ENCODE results near the gene COL8A1. TPM values are rescaled to one million over a fixed set of nuclear protein-coding genes. Genes with fewer than 3 reads are reported as not detected.

Gene COL8A1
- total RNA-seq, 2 donors from 2014 or later: 0.10 TPM; not detected in 1

GRCh38 chr3:99665017-99665416 is 26.6 kb downstream of the COL8A1 start:
- Mint-ChIP-seq H3K4me3 (no peak overlapping the region), H3K4me1 (ENCODE audit: low read depth) (no peaks in the 10 kb centered on the region), H3K27me3 (ENCODE audit: low read depth) (no peaks in the 10 kb centered on the region), H3K36me3 (ENCODE audit: insufficient read depth in 2 of 2) (no peaks in the 10 kb centered on the region), H3K9me3 (no peaks in the 10 kb centered on the region), H3K27ac (no peak overlapping the region)
- no peak for DNase-seq
- no peak for ATAC-seq (replicated peaks in 1 of 2)

DNA sequence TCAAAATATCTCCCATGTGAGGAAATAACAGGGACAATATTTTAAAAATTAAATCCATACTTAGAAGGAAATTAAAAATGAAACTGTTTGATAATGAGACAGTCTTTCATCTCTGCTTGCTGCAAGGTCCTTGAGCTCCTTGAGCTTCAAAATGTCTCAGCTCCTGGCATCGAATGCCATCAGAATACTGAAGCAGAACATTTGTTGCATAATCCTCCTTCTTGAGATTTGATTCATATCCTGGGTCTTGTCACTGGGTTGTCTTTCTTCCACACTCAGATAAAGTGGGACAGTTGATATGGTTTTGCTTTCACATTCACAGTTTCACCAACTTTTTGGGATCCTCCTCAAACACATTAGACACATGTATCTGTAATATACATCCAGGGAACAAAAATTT is 27.8 kb downstream of the COL8A1 start:
- no peak for DNase-seq
- Mint-ChIP-seq H3K27me3 (ENCODE audit: low read depth) (no peaks in the 10 kb centered on the region), H3K9me3 (no peaks in the 10 kb centered on the region), H3K4me3 (no peak overlapping the region), H3K36me3 (ENCODE audit: insufficient read depth in 2 of 2) (no peaks in the 10 kb centered on the region), H3K27ac (no peak overlapping the region), H3K4me1 (ENCODE audit: low read depth) (no peaks in the 10 kb centered on the region)
- ATAC-seq (replicated peaks in 1 of 2): no peak

DNA sequence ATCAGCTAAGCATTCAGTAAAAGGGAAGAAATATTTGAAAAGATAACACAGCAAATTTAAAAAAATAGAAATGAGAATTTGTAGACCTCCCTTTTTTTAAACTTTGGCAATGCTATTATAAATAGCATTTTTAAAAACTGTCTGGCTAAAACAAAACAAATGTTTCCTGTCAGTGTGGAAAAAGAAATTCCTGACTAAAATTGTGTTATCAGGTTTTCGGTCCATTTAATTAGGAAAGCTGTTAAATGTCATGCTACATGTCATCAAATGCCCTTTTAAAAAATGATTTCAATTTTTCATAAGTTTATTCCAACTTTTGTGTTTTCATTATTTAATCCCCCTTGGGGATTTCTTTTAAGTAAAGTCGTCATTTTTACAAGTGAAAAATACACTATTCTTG is 29.6 kb downstream of the COL8A1 start:
- ATAC-seq (replicated peaks in 1 of 2): no peak
- no peak overlapping the region for H3K4me3 Mint-ChIP-seq
- H3K27ac Mint-ChIP-seq: no peak overlapping the region
- H3K4me1 Mint-ChIP-seq (ENCODE audit: low read depth): no peaks in the 10 kb centered on the region
- no peak for DNase-seq
- H3K36me3 Mint-ChIP-seq (ENCODE audit: insufficient read depth in 2 of 2): no peaks in the 10 kb centered on the region
- H3K9me3 Mint-ChIP-seq: no peaks in the 10 kb centered on the region
- peaks cover 6% of the 10 kb centered on the region for H3K27me3 Mint-ChIP-seq (ENCODE audit: low read depth)

GRCh38 chr3:99669879-99670555 is 31.6 kb downstream of the COL8A1 start:
- ATAC-seq (replicated peaks in 1 of 2): no peak
- DNase-seq: no peak
- no peaks in the 10 kb centered on the region for H3K9me3 Mint-ChIP-seq
- no peaks in the 10 kb centered on the region for H3K36me3 Mint-ChIP-seq (ENCODE audit: insufficient read depth in 2 of 2)
- no peak overlapping the region for H3K27ac Mint-ChIP-seq
- H3K27me3 Mint-ChIP-seq (ENCODE audit: low read depth): peaks cover 6% of the 10 kb centered on the region
- no peaks in the 10 kb centered on the region for H3K4me1 Mint-ChIP-seq (ENCODE audit: low read depth)
- H3K4me3 Mint-ChIP-seq: no peak overlapping the region

GRCh38 chr3:99670556-99670950 is 32.2 kb downstream of the COL8A1 start:
- no peaks in the 10 kb centered on the region for H3K36me3 Mint-ChIP-seq (ENCODE audit: insufficient read depth in 2 of 2)
- no peaks in the 10 kb centered on the region for H3K9me3 Mint-ChIP-seq
- ATAC-seq (replicated peaks in 1 of 2) (no peak), DNase-seq (no peak)
- no peak overlapping the region for H3K27ac Mint-ChIP-seq
- H3K4me1 Mint-ChIP-seq (ENCODE audit: low read depth): no peaks in the 10 kb centered on the region
- peaks cover 6% of the 10 kb centered on the region for H3K27me3 Mint-ChIP-seq (ENCODE audit: low read depth)
- no peak overlapping the region for H3K4me3 Mint-ChIP-seq

GRCh38 chr3:99674086-99674789 is 35.8 kb downstream of the COL8A1 start:
- H3K36me3 Mint-ChIP-seq (ENCODE audit: insufficient read depth in 2 of 2): no peaks in the 10 kb centered on the region
- ATAC-seq (replicated peaks in 1 of 2) (no peak), DNase-seq (no peak)
- no peaks in the 10 kb centered on the region for H3K4me1 Mint-ChIP-seq (ENCODE audit: low read depth)
- no peak overlapping the region for H3K27ac Mint-ChIP-seq
- no peak overlapping the region for H3K4me3 Mint-ChIP-seq
- H3K27me3 Mint-ChIP-seq (ENCODE audit: low read depth): peaks cover 6% of the 10 kb centered on the region
- no peaks in the 10 kb centered on the region for H3K9me3 Mint-ChIP-seq

GRCh38 chr3:99678023-99678422 is 39.6 kb downstream of the COL8A1 start:
- no peaks in the 10 kb centered on the region for H3K9me3 Mint-ChIP-seq

DNA sequence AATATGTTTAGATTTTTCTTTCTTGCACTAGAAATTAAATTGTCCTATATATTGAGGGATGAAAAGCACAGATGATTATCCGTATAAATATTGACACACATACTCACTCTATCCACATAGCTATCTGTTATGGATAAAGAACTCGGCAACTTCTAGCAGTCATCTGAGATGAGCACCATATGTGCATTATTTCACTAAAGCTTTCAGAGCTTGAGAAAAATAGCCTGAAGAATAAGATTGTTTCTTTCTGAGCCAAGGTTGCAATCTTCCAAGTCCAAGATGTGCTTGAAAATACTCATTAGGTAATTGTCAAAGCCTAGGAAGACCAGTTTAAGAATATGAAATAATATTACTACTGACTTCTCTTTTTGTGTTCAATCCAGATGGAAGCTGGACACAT is 40.5 kb downstream of the COL8A1 start:
- H3K4me1 Mint-ChIP-seq (ENCODE audit: low read depth): no peaks in the 10 kb centered on the region
- no peaks in the 10 kb centered on the region for H3K27me3 Mint-ChIP-seq (ENCODE audit: low read depth)
- DNase-seq (no peak), ATAC-seq (replicated peaks in 1 of 2) (no peak)
- H3K9me3 Mint-ChIP-seq: no peaks in the 10 kb centered on the region
- H3K4me3 Mint-ChIP-seq: no peak overlapping the region
- no peak overlapping the region for H3K27ac Mint-ChIP-seq
- no peaks in the 10 kb centered on the region for H3K36me3 Mint-ChIP-seq (ENCODE audit: insufficient read depth in 2 of 2)

More at GRCh38 chr3:99678023-99678422, 39.6 kb downstream of the COL8A1 start:
- Mint-ChIP-seq H3K27me3 (ENCODE audit: low read depth) (no peaks in the 10 kb centered on the region), H3K27ac (no peak overlapping the region), H3K4me3 (no peak overlapping the region), H3K36me3 (ENCODE audit: insufficient read depth in 2 of 2) (no peaks in the 10 kb centered on the region), H3K4me1 (ENCODE audit: low read depth) (no peaks in the 10 kb centered on the region)
- DNase-seq: no peak
- no peak for ATAC-seq (replicated peaks in 1 of 2)

DNA sequence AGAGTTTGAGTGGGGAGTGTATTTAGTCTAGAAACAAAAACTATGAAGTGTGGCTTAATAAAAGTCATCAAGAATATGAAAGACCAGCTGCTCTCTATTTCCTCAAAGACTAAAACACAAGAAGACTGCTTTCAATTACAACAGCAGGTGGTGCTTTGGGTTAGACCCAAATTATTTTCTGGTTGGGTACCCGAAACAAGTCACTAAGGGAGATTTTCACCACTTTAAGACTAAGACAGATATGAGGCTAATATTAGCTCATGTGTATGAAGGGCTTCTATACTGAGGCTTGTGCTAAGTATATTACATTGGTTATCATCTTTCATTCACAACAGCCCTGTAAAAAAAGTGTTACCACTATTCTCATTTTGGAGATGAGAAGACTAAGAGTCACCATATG is 43.1 kb downstream of the COL8A1 start:
- DNase-seq (no peak), ATAC-seq (replicated peaks in 1 of 2) (no peak)
- no peaks in the 10 kb centered on the region for H3K9me3 Mint-ChIP-seq
- no peaks in the 10 kb centered on the region for H3K36me3 Mint-ChIP-seq (ENCODE audit: insufficient read depth in 2 of 2)
- H3K4me1 Mint-ChIP-seq (ENCODE audit: low read depth): no peaks in the 10 kb centered on the region
- H3K4me3 Mint-ChIP-seq: no peak overlapping the region
- H3K27ac Mint-ChIP-seq: no peak overlapping the region
- H3K27me3 Mint-ChIP-seq (ENCODE audit: low read depth): no peaks in the 10 kb centered on the region

GRCh38 chr3:99681976-99682375 is 43.6 kb downstream of the COL8A1 start:
- Mint-ChIP-seq H3K9me3 (no peaks in the 10 kb centered on the region), H3K27ac (no peak overlapping the region), H3K4me3 (no peak overlapping the region), H3K36me3 (ENCODE audit: insufficient read depth in 2 of 2) (no peaks in the 10 kb centered on the region), H3K4me1 (ENCODE audit: low read depth) (no peaks in the 10 kb centered on the region), H3K27me3 (ENCODE audit: low read depth) (no peaks in the 10 kb centered on the region)
- ATAC-seq (replicated peaks in 1 of 2) (no peak), DNase-seq (no peak)

GRCh38 chr3:99683465-99683864 is 45.1 kb downstream of the COL8A1 start:
- no peak overlapping the region for H3K4me3 Mint-ChIP-seq
- H3K9me3 Mint-ChIP-seq: no peaks in the 10 kb centered on the region
- no peaks in the 10 kb centered on the region for H3K27me3 Mint-ChIP-seq (ENCODE audit: low read depth)
- no peaks in the 10 kb centered on the region for H3K36me3 Mint-ChIP-seq (ENCODE audit: insufficient read depth in 2 of 2)
- no peaks in the 10 kb centered on the region for H3K4me1 Mint-ChIP-seq (ENCODE audit: low read depth)
- no peak for DNase-seq
- ATAC-seq (replicated peaks in 1 of 2): no peak
- H3K27ac Mint-ChIP-seq: no peak overlapping the region

DNA sequence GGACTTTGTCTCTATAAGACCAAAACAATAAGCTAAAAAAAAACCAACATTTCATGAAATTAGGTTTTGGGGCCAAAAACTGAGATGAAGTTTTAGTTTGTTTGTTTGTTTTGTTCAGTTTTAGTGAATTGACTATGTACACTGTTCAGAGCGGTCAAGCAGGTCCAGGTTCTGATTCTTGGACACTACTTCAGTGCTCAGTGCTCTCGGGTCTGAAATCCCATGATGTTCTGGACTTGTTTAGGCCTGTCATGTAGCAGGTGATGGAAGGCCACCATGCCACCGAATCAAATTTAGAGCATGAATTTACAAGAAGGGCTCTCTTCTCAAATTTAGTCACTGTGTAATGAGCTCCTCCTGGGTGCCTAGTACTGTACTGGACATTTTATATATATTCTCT is 45.5 kb downstream of the COL8A1 start:
- H3K27me3 Mint-ChIP-seq (ENCODE audit: low read depth): no peaks in the 10 kb centered on the region
- H3K4me1 Mint-ChIP-seq (ENCODE audit: low read depth): no peaks in the 10 kb centered on the region
- DNase-seq (no peak), ATAC-seq (replicated peaks in 1 of 2) (no peak)
- H3K36me3 Mint-ChIP-seq (ENCODE audit: insufficient read depth in 2 of 2): no peaks in the 10 kb centered on the region
- no peak overlapping the region for H3K27ac Mint-ChIP-seq
- no peak overlapping the region for H3K4me3 Mint-ChIP-seq
- H3K9me3 Mint-ChIP-seq: no peaks in the 10 kb centered on the region

- Mint-ChIP-seq H3K9me3 (no peaks in the 10 kb centered on the region), H3K27ac (no peak overlapping the region), H3K4me1 (ENCODE audit: low read depth) (no peaks in the 10 kb centered on the region), H3K27me3 (ENCODE audit: low read depth) (no peaks in the 10 kb centered on the region), H3K36me3 (ENCODE audit: insufficient read depth in 2 of 2) (no peaks in the 10 kb centered on the region), H3K4me3 (no peak overlapping the region)
- DNase-seq (no peak), ATAC-seq (replicated peaks in 1 of 2) (no peak)
These were observed 46.2 kb downstream of the COL8A1 start for GRCh38 chr3:99684644-99685043.

DNA sequence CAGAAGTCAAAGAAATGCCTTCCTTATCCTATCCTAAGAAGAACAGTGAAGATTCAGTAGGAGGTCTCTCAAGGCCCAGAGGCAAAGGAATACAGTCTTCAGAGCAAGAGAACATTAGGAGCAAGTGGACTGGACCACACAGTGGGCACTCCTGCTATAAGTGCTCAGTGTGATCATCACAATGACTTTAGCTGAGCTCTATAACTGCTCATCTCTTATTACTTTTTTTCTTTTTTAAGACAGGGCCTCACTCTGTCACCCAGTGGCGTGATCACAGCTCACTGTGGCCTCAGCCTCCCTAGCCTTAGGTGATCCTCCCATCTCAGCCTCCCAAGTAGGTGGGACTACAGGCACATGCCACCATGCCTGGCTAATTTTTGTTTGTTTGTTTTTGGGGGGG is 48.1 kb downstream of the COL8A1 start:
- Mint-ChIP-seq H3K27ac (no peak overlapping the region), H3K4me1 (ENCODE audit: low read depth) (no peaks in the 10 kb centered on the region), H3K4me3 (no peak overlapping the region), H3K27me3 (ENCODE audit: low read depth) (no peaks in the 10 kb centered on the region), H3K9me3 (no peaks in the 10 kb centered on the region), H3K36me3 (ENCODE audit: insufficient read depth in 2 of 2) (no peaks in the 10 kb centered on the region)
- no peak for DNase-seq
- ATAC-seq (replicated peaks in 1 of 2): no peak

Data from activated T-cell treated with anti-CD3 and anti-CD28 coated beads, Interleukin-2, amount 50 U/mL, for 72 hours (primary cell).